Mucosa of stomach (tissue), 1 donor: ENCODE data around the gene REV1.
"Not testable (repeated sequence)": the region's sequence is repeated elsewhere in the genome, so short reads cannot be mapped to it uniquely, and the experiment has no call there.

ENCODE experiments used
- H3K27me3 ChIP-seq: one replicate; pipeline ENCODE4 v1.7.0; 2013; ENCODE audit warnings: mild to moderate bottlenecking, low read length; ENCODE audit not compliant: control insufficient read depth, insufficient read depth
- H3K36me3 ChIP-seq: one replicate; pipeline ENCODE4 v1.7.0; 2013; ENCODE audit warnings: low read length; ENCODE audit not compliant: control insufficient read depth, insufficient read depth
- H3K4me1 ChIP-seq: one replicate; pipeline ENCODE4 v1.7.0; 2013; ENCODE audit warnings: mild to moderate bottlenecking, low read length; ENCODE audit not compliant: control insufficient read depth, insufficient read depth
- H3K4me3 ChIP-seq: one replicate; pipeline ENCODE4 v1.7.0; 2013; ENCODE audit warnings: low read length
- H3K9ac ChIP-seq: one replicate; pipeline ENCODE4 v1.7.0; 2013; ENCODE audit warnings: mild to moderate bottlenecking, low read length, moderate library complexity
- H3K9me3 ChIP-seq: one replicate; pipeline ENCODE4 v1.7.0; 2013; ENCODE audit warnings: mild to moderate bottlenecking, low read length, moderate library complexity; ENCODE audit not compliant: control insufficient read depth
- donor health status: Pancreatic carcinoma.

Gene REV1

GRCh38 chr2:99365661-99366060 is 124.2 kb downstream of the REV1 start:
- Histone ChIP-seq H3K27me3 (no peaks in the 10 kb centered on the region), H3K36me3 (peaks cover 1% of the 10 kb centered on the region), H3K9me3 (no peaks in the 10 kb centered on the region), H3K4me1 (no peaks in the 10 kb centered on the region), H3K9ac (no peak overlapping the region), H3K4me3 (no peak overlapping the region)

- no peak overlapping the region for H3K9ac ChIP-seq
- peaks cover 10% of the 10 kb centered on the region for H3K4me1 ChIP-seq
- H3K36me3 ChIP-seq = peaks cover 4% of the 10 kb centered on the region
- no peak overlapping the region for H3K4me3 ChIP-seq
- no peaks in the 10 kb centered on the region for H3K9me3 ChIP-seq
- no peaks in the 10 kb centered on the region for H3K27me3 ChIP-seq
Measured at GRCh38 chr2:99356853-99357252, 133.0 kb downstream of the REV1 start.

GRCh38 chr2:99354825-99355224 is 135.0 kb downstream of the REV1 start:
- H3K36me3 ChIP-seq, H3K4me3 ChIP-seq, H3K4me1 ChIP-seq, H3K9me3 ChIP-seq, H3K9ac ChIP-seq, H3K27me3 ChIP-seq: not testable (repeated sequence)

- H3K9me3 ChIP-seq = no peaks in the 10 kb centered on the region
- H3K36me3 ChIP-seq = no peaks in the 10 kb centered on the region
Measured at GRCh38 chr2:99354070-99354469, 135.7 kb downstream of the REV1 start.

More at GRCh38 chr2:99354070-99354469, 135.7 kb downstream of the REV1 start:
- Histone ChIP-seq H3K4me3 (no peak overlapping the region), H3K4me1 (peaks cover 10% of the 10 kb centered on the region), H3K27me3 (no peaks in the 10 kb centered on the region), H3K9ac (no peak overlapping the region)
